Inferior parietal cortex (tissue), 1 donor: Measurements from ENCODE around the gene PLN.

Experiments
- DNase-seq: peaks from one replicate; pipeline ENCODE4 v3.0.0-alpha.2; 2016; ENCODE audit errors: extremely low spot score

Gene PLN

DNA sequence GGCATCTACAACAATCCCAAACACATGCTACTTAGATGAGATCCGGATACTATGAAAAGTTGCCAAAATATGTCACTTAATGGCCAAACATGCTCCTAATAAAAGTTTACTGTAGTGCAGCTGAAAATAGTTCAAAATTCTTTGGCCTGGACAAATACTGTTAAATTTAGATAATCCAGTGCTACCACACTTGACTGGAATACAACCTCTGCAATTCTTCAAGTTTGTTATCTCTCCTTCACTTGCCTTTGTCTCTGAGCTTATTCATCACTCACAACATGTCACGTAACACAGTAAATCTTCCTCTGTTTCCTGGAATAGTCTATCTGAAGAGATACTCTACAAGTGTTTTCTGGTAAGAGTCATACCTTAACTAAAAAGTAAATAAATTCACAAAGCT, 10.5 kb upstream of the PLN start:
- DNase-seq: no peak

DNA sequence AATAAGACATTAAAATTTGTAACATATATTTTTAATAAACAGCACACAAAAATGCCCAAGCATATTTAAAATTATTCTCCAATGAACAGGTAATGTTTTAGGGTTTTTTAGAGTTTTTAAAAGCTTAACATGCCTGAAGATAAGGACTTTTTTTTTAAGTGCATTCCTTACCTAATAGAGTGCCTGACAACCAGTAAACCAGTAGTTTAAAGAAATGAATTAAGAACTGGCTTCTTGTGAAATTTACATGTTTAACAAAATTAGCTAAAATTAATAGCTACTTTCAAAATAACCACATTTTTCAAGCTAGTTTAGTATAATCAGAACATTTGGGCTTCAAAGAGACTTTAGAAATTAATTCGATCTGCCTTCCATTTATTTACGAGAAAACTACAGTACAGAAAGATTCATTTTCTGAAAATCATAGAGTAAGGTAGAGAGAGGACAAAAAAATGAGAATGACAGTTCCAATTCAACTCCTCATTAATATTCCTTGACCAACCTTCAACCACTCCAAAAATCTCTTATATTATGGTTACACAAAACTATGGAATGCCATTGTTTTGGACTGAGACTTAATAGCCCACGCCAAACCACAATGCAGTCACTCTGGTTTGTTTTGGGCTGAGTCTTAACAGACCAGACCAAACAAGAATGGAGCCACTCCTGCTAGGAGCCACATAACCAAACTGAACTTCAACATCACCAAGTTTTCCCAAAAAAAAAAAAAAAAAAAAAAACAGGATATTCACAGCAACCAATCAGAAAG, 5.7 kb upstream of the PLN start:
- DNase-seq: no peak

DNA sequence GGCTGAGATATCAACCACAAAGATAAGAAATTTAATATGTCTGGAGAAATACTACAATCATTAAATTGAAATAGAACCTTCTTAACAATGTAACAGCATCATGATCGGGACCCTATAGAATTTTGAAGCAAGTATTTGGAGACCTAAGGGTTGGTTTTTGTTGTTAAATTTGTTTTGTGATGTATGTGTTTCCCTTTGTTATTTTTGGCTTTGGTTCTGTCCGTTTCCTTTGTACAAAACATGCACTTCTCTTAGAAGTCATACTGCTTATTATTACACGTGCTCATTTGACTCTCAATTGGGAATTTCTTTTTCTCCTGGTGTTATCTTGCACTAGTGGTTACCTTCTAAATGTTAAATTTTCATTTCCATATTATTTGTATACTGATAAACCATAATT, 4.0 kb upstream of the PLN start:
- no peak for DNase-seq

DNA sequence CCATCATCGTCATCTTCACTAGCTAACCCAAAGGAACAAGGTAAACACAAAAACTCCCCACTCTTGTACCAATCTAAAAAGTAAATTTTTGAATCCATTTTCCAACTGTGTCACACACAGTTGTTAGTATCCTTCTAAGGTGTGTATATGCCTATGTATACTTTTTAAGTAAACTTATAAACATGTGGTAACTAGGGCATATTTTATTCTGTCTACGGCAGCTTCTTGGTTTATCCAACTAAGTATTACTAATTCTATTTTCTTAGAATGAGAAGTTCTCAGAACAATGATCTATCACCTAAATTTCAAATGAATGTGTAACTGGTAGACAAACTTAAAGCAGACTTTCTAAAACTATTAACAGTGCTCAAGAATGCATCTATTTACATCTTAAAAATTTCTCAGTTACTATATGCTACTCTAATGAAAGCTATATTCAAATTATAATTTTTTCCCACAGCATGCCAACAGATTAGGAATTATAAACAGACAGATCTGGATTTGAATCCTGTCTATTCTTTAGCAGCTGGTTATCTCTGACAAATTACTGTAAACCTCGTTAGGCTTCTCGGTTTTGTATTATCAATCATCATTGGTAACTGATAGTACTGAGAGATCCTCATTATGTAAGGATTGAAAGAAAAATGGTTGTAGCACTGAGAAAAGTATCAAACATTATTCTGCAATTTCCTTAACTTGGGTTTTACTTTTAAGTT, 1.8 kb upstream of the PLN start:
- DNase-seq: no peak

DNA sequence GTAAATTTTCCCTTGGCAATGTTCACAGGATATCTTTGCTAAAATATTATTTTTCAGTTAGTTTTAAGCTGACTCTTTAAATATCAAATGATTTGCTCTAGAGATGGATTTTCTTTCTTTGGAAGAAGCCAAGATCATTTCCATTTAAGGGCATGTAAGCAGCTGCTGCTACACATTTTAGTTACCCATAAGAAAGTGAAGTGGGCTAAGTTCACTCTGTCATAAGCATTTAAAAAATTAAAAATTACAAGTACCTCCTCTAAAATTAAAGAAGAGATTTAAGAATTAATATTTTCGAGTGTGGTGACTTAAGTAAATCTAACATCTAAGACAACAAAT, 1.2 kb upstream of the PLN start:
- DNase-seq: no peak

DNA sequence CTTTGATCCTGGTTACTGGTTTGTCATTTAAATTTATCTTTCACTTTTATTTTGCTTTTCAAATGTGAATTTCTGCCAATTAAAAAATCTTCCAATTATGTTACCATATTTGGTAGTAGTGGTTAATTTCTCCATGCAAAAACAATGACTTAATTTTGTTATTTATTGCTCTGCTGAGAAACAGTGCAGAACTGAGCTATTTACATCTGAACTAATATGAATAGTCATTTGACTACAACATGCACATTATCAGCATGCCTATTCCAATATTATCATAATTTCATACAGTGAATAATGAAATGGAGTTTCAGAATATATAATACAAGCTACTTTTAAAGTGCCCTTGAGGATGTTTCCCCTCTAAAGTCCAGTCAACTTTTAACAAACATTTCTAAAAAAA, 517 bp downstream of the PLN start:
- no peak for DNase-seq

DNA sequence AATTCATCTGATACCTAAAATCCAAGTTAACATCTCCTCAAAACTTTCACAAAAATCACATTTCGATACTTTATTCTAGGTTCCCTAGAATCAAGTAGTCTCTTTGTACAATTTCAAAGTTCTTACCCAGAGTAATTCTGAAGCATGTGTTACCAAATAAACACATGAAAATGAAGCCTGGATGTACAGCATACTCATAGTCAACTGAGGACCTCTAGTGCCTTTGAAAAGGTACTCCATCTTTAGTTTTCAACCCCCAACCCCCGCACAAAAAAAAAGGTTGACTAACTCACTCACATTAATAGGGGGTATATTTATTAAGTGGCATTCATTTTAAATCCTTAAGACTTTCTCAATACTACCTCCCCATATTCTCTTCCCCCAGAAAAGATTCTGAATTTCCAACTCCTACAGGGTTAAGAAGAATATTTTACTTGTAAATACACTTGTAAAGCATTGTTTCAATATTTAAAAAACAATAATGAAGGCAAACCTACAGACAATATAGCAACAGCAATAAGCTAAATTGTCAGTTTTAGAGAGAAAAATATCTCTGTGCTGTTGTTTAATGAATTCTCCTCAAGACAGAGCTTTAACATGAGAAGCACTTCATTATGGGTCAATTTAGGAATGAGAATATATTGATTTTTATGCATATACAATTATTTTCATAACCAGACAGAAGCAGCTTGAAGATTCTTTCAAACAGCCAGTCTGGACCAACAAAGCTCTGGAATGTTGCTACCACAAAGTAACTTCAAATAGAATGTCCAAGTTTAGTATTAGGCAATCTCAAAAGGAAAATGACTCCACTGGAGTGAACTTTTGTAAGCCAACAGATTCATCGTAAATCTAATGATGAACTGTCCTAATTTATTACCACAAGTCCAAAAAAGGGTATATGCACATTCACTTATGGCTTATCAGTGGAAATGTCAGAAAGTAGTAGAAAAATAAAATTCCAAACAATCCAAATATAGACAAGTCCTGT, 3.3 kb downstream of the PLN start:
- peak; percentile 61 for DNase-seq

DNA sequence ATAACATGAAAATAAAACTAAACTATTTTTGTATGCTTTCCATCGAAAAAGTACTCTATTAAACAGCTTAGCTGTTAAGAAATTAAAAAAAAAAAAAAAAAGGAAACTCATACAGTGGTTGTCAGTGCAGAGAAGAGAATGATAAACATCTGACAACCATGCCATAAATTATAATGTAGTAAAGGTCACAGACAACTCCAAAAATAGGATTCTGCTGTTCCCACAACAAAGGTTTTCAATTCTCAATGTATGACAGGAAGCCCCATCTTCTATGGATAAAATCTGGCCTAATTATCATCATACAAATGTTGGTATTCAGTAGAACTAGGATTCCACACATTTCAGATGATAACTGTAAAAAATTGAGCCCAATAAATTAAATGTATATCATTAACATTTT, 5.0 kb downstream of the PLN start:
- DNase-seq: no peak

DNA sequence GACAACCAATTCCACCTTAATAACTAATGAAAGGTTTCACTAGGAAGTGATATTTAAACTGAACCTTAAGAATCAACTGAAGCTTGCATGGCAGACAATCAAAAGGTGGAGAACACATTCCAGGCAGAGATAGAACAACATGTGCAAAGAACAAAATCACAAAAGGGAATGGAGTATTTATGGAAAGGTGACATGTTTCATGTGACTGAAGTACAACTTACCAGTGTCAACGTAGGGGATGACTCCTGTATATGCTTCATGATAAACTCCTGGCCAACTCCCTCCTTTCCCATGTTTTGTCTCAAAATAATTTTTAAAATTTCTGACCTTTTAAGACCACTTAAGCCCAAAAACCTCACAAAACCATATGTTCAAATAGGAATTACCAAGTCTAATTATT, 6.6 kb downstream of the PLN start:
- DNase-seq: no peak

DNA sequence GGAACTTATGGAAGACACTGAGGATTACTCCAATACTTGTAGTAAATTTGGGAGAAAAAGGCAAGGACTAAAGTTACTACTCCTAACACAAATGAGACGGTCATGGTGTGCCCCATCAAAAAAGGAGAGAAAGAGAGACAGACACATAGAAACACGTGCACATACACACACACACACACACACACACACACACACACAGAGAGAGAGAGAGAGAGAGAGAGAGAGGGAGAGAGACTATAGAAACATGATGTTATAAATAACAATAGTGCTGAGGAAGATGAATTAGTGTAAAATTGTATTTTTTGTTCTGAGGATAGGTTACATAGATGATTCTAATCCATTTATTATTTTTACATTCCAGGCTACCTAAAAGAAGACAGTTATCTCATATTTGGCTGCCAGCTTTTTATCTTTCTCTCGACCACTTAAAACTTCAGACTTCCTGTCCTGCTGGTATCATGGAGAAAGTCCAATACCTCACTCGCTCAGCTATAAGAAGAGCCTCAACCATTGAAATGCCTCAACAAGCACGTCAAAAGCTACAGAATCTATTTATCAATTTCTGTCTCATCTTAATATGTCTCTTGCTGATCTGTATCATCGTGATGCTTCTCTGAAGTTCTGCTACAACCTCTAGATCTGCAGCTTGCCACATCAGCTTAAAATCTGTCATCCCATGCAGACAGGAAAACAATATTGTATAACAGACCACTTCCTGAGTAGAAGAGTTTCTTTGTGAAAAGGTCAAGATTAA, 10.5 kb downstream of the PLN start:
- DNase-seq: no peak

DNA sequence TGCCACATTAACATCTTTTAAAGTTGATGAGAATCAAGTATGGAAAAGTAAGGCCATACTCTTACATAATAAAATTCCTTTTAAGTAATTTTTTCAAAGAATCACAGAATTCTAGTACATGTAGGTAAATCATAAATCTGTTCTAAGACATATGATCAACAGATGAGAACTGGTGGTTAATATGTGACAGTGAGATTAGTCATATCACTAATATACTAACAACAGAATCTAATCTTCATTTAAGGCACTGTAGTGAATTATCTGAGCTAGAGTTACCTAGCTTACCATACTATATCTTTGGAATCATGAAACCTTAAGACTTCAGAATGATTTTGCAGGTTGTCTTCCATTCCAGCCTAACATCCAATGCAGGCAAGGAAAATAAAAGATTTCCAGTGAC, 11.6 kb downstream of the PLN start:
- no peak for DNase-seq

DNA sequence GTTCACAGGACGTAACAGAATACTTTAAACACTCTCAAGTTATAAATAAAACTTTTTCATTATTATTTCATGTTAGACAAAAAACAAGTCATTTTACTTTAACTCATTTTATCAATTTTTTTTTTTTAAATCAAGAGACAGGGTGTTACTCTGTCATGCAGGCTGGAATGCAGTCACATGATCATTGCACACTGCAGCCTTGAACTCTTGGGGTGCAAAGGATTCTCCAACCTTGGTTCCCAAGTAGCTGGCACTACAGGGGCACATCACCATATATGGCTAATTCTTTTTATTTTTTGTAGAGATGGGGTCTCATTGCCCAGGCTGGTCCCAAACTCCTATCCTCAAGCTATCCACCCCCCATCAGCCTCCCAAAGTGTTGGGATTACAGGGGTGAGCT, 14.2 kb downstream of the PLN start:
- DNase-seq: no peak

DNA sequence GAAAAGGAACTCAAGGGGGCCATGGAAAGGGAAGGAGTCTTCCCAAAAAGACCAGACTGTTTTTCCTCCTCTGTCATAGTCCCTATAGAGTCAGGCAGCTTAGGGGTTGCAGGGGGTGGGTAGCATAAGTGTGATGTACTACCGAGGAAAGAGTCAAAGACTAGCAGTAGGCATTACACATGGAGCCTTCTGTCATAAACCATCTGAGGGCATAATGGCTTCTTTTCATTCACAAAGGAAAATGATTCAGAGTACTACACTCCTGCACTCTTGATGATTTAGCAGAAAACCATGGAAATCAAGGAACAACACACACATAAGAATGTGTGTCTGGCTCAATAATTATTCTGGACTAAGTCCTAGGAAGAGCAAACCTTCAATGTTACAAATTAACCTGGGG, 14.9 kb downstream of the PLN start:
- no peak for DNase-seq

DNA sequence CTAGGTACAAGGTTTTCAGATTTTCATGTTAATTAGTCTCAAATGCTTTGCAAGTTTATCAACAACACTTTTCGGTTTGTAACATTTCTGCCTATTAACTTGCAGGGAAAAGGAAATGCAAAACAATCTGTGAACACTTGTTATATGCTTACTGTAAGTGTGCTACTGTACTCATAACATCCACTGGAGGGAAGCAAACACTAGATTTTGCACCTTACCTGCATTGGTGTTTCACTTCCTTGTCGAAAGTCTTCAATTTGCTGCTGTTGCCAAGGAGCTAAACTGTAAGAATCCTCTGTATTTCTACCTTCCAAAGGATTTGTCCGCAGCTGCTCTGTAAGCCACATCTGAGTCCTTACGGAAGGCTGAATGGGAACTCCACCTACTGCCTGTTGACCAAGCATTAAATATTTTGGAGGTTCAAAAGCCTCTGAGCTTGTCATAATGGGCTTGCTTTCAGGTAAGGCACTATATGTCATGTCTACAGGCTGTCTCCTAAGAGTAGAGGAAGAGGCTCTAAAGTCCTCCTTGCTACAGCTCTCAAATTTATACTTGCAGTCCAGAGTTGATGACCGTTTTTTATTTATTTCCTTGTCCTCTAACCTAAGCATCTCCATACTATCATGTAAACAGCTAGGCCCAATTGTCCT, 17.3 kb downstream of the PLN start:
- DNase-seq: no peak

DNA sequence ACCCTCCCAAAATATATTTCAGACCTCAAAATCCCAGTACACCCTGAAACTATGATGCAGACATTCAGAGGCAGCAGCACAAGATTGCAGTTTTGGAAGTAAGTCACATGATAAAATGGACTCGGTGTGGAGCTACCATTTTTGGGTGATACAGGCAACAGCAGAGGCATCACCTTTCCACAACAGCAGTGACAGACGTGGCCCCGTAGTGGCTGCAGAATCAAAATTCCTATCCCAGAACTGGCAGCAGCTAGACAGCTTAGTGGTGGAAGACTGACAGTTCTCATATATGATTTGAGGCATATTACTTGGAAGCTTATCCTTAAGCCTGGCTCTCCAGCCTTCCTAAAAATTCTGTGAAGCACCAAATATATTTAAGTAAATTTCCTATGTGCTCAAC, 19.9 kb downstream of the PLN start:
- DNase-seq: no peak

DNA sequence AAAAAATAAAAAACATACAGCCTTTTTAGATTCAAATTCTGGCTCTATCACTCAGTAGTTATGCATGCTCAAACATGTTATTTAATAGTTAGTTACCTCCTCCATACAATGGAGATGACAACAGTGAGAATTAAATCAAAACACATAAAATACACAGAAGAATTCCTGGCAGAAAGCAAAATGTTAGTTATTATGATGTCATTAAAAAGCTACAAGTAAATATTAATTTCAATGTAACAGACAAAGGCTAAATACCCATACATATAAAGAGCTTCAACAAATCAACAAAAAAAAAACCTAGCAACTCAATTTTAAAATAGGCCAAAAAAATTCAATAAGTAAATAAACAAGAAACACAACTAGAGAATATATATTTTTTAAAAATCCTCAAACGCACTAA, 21.4 kb downstream of the PLN start:
- no peak for DNase-seq

DNA sequence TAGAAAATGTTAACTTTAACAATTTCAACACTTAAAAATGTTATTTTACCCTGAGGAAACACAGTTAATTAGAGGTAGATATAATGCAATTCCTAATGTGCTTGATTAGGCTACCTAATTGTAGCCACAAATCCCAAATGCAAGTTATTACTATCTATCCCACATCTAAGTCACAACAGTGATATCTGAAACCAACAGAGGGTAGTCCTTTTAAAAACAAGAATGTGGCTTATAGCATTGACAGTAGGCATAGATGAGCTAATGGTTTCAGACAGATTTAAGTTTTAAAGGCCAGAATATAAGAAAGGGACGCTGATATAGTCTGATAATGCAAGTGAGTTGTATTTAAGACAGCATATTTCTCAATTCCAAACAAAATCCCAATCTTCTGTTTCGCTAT, 23.0 kb downstream of the PLN start:
- no peak for DNase-seq

DNA sequence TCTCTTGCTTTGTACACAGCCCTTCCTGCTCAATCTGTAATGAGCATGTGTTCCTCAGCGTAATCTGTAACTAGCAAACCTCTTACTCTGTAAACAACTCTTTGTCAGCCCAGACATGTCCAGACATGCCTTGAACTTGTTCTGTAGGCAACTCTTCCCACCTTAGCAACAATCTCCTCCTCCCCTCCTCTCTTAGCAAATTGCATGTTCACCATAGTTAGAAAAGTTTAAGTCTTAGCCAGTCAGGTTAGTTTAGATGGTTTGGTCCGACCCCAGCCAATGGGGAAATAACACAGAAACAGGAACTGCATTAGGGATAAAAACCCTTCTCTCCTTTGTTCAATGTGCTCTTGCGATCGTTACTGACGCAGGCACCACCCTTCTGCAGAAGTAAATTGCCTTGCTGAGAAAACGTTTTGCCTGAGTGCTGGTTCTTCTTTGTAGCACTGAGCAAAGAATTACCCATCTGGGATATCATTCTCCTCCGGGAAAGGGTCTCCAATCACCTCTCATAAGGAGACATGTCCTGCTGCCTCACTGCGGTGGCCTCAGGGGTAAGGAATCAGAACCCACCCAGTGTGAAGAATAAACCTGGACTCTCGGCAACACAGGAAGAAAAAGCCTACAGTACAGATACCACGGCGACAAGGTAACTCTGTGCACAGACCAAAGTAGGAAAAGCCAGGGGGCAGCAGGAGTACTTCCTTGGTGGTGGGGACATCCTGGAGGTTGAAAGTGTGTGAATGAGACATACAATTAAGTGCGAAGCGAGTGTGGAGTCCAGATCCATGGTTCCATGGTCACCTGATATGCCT, 26.2 kb downstream of the PLN start:
- DNase-seq: no peak

DNA sequence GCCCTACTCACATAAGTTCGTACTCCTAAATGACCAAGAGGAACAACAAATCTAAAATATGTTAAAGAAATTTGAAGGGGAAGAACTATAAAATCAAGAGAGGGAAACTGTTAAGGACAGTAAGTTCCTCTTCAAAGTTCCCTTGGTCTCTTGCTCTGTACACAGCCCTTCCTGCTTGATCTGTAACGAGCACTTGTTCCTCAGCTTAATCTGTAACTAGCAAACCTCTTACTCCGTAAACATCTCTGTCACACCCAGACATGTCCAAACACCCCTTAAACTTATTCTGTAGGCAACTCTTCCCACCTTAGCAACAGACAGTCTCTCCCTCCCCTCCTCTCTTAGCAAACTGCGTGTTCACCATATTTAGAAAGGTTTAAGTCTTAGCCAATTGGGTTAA, 29.9 kb downstream of the PLN start:
- DNase-seq: no peak

DNA sequence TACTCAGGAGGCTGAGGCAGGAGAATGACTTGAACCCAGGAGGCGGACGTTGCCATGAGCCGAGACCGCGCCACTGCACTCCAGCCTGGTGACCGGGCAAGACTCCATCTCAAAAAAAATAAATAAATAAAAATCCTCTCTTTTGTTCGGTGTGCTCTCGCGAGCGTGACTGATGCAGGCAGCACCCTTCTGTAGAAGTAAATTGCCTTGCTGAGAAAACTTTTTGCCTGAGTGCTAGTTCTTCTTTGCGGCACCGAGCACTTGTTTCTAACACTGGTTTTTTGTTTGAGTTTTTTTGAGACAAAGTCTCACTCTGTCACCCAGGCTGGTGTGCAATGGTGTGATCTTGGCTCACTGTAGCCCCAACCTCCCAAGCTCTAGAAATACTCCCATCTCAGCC, 30.5 kb downstream of the PLN start:
- no peak for DNase-seq
